Measurements from ENCODE around the gene PTPRK.

PTPRK gene

GRCh38 chr6:128427139-128427538 is 93.3 kb downstream of the PTPRK start:
- Histone ChIP-seq H3K36me3 (ENCODE audit: insufficient read depth, low read length) (no peaks in the 10 kb centered on the region), H3K9me3 (ENCODE audit: low read length) (no peaks in the 10 kb centered on the region), H3K27me3 (ENCODE audit: control insufficient read depth in 1 of 2, insufficient read depth in 2 of 2, low read length in 2 of 2) (no peaks in the 10 kb centered on the region), H3K9ac (ENCODE audit: low read length) (no peak overlapping the region), H3K4me1 (ENCODE audit: insufficient read depth, low read length) (peaks cover 15% of the 10 kb centered on the region), H3K4me3 (ENCODE audit: low read depth in 1 of 2, low read length in 2 of 2) (no peak overlapping the region), H3K27ac (ENCODE audit: low read depth, low read length) (no peak overlapping the region)

- H3K27ac ChIP-seq (ENCODE audit: low read depth, low read length) = no peak overlapping the region
Observed at GRCh38 chr6:128425856-128426255, 94.5 kb downstream of the PTPRK start.

GRCh38 chr6:128422871-128423270 is 97.5 kb downstream of the PTPRK start:
- Histone ChIP-seq H3K27me3 (ENCODE audit: control insufficient read depth in 1 of 2, insufficient read depth in 2 of 2, low read length in 2 of 2) (no peaks in the 10 kb centered on the region), H3K4me1 (ENCODE audit: insufficient read depth, low read length) (peaks cover 20% of the 10 kb centered on the region), H3K36me3 (ENCODE audit: insufficient read depth, low read length) (no peaks in the 10 kb centered on the region), H3K4me3 (ENCODE audit: low read depth in 1 of 2, low read length in 2 of 2) (no peak overlapping the region), H3K9ac (ENCODE audit: low read length) (no peak overlapping the region), H3K9me3 (ENCODE audit: low read length) (no peaks in the 10 kb centered on the region), H3K27ac (ENCODE audit: low read depth, low read length) (no peak overlapping the region)

More at GRCh38 chr6:128425856-128426255, 94.5 kb downstream of the PTPRK start:
- peaks cover 16% of the 10 kb centered on the region for H3K4me1 ChIP-seq (ENCODE audit: insufficient read depth, low read length)
- H3K9ac ChIP-seq (ENCODE audit: low read length) = no peak overlapping the region
- H3K9me3 ChIP-seq (ENCODE audit: low read length) = no peaks in the 10 kb centered on the region
- H3K27me3 ChIP-seq (ENCODE audit: control insufficient read depth in 1 of 2, insufficient read depth in 2 of 2, low read length in 2 of 2) = no peaks in the 10 kb centered on the region
- H3K4me3 ChIP-seq (ENCODE audit: low read depth in 1 of 2, low read length in 2 of 2) = no peak overlapping the region
- no peaks in the 10 kb centered on the region for H3K36me3 ChIP-seq (ENCODE audit: insufficient read depth, low read length)

GRCh38 chr6:128422200-128422599 is 98.2 kb downstream of the PTPRK start:
- H3K4me1 ChIP-seq (ENCODE audit: insufficient read depth, low read length) = peaks cover 26% of the 10 kb centered on the region
- no peak overlapping the region for H3K9ac ChIP-seq (ENCODE audit: low read length)
- H3K27ac ChIP-seq (ENCODE audit: low read depth, low read length) = no peak overlapping the region
- H3K27me3 ChIP-seq (ENCODE audit: control insufficient read depth in 1 of 2, insufficient read depth in 2 of 2, low read length in 2 of 2) = no peaks in the 10 kb centered on the region
- no peaks in the 10 kb centered on the region for H3K9me3 ChIP-seq (ENCODE audit: low read length)
- H3K4me3 ChIP-seq (ENCODE audit: low read depth in 1 of 2, low read length in 2 of 2) = no peak overlapping the region
- no peaks in the 10 kb centered on the region for H3K36me3 ChIP-seq (ENCODE audit: insufficient read depth, low read length)

GRCh38 chr6:128421788-128422187 is 98.6 kb downstream of the PTPRK start:
- H3K9me3 ChIP-seq (ENCODE audit: low read length) = no peaks in the 10 kb centered on the region
- no peaks in the 10 kb centered on the region for H3K36me3 ChIP-seq (ENCODE audit: insufficient read depth, low read length)
- no peak overlapping the region for H3K27ac ChIP-seq (ENCODE audit: low read depth, low read length)
- H3K4me3 ChIP-seq (ENCODE audit: low read depth in 1 of 2, low read length in 2 of 2) = no peak overlapping the region
- no peaks in the 10 kb centered on the region for H3K27me3 ChIP-seq (ENCODE audit: control insufficient read depth in 1 of 2, insufficient read depth in 2 of 2, low read length in 2 of 2)
- no peak overlapping the region for H3K9ac ChIP-seq (ENCODE audit: low read length)
- H3K4me1 ChIP-seq (ENCODE audit: insufficient read depth, low read length) = peaks cover 27% of the 10 kb centered on the region

GRCh38 chr6:128417698-128418097 is 102.7 kb downstream of the PTPRK start:
- Histone ChIP-seq H3K36me3 (ENCODE audit: insufficient read depth, low read length) (no peaks in the 10 kb centered on the region), H3K9me3 (ENCODE audit: low read length) (no peaks in the 10 kb centered on the region), H3K27ac (ENCODE audit: low read depth, low read length) (no peak overlapping the region), H3K27me3 (ENCODE audit: control insufficient read depth in 1 of 2, insufficient read depth in 2 of 2, low read length in 2 of 2) (no peaks in the 10 kb centered on the region), H3K4me3 (ENCODE audit: low read depth in 1 of 2, low read length in 2 of 2) (no peak overlapping the region), H3K4me1 (ENCODE audit: insufficient read depth, low read length) (peaks cover 17% of the 10 kb centered on the region), H3K9ac (ENCODE audit: low read length) (no peak overlapping the region)

- H3K4me1 ChIP-seq (ENCODE audit: insufficient read depth, low read length) = peaks cover 11% of the 10 kb centered on the region
- H3K9me3 ChIP-seq (ENCODE audit: low read length) = no peaks in the 10 kb centered on the region
- H3K27me3 ChIP-seq (ENCODE audit: control insufficient read depth in 1 of 2, insufficient read depth in 2 of 2, low read length in 2 of 2) = no peaks in the 10 kb centered on the region
- H3K9ac ChIP-seq (ENCODE audit: low read length) = no peak overlapping the region
- H3K27ac ChIP-seq (ENCODE audit: low read depth, low read length) = no peak overlapping the region
- no peak overlapping the region for H3K4me3 ChIP-seq (ENCODE audit: low read depth in 1 of 2, low read length in 2 of 2)
- H3K36me3 ChIP-seq (ENCODE audit: insufficient read depth, low read length) = no peaks in the 10 kb centered on the region
Observed at GRCh38 chr6:128415387-128415786, 105.0 kb downstream of the PTPRK start.

GRCh38 chr6:128414943-128415342 is 105.5 kb downstream of the PTPRK start:
- H3K4me1 ChIP-seq (ENCODE audit: insufficient read depth, low read length) = peaks cover 11% of the 10 kb centered on the region
- H3K9ac ChIP-seq (ENCODE audit: low read length) = no peak overlapping the region
- no peak overlapping the region for H3K27ac ChIP-seq (ENCODE audit: low read depth, low read length)
- no peaks in the 10 kb centered on the region for H3K9me3 ChIP-seq (ENCODE audit: low read length)
- no peak overlapping the region for H3K4me3 ChIP-seq (ENCODE audit: low read depth in 1 of 2, low read length in 2 of 2)
- no peaks in the 10 kb centered on the region for H3K27me3 ChIP-seq (ENCODE audit: control insufficient read depth in 1 of 2, insufficient read depth in 2 of 2, low read length in 2 of 2)
- H3K36me3 ChIP-seq (ENCODE audit: insufficient read depth, low read length) = no peaks in the 10 kb centered on the region

- no peaks in the 10 kb centered on the region for H3K27me3 ChIP-seq (ENCODE audit: control insufficient read depth in 1 of 2, insufficient read depth in 2 of 2, low read length in 2 of 2)
- peaks cover 11% of the 10 kb centered on the region for H3K4me1 ChIP-seq (ENCODE audit: insufficient read depth, low read length)
- no peak overlapping the region for H3K27ac ChIP-seq (ENCODE audit: low read depth, low read length)
- H3K36me3 ChIP-seq (ENCODE audit: insufficient read depth, low read length) = no peaks in the 10 kb centered on the region
- H3K4me3 ChIP-seq (ENCODE audit: low read depth in 1 of 2, low read length in 2 of 2) = no peak overlapping the region
- no peaks in the 10 kb centered on the region for H3K9me3 ChIP-seq (ENCODE audit: low read length)
- H3K9ac ChIP-seq (ENCODE audit: low read length) = no peak overlapping the region
Observed at GRCh38 chr6:128413291-128413690, 107.1 kb downstream of the PTPRK start.

- H3K4me3 ChIP-seq (ENCODE audit: low read depth in 1 of 2, low read length in 2 of 2) = no peak overlapping the region
- H3K27ac ChIP-seq (ENCODE audit: low read depth, low read length) = no peak overlapping the region
- H3K36me3 ChIP-seq (ENCODE audit: insufficient read depth, low read length) = no peaks in the 10 kb centered on the region
- peaks cover 5% of the 10 kb centered on the region for H3K4me1 ChIP-seq (ENCODE audit: insufficient read depth, low read length)
- no peaks in the 10 kb centered on the region for H3K9me3 ChIP-seq (ENCODE audit: low read length)
- no peak overlapping the region for H3K9ac ChIP-seq (ENCODE audit: low read length)
- no peaks in the 10 kb centered on the region for H3K27me3 ChIP-seq (ENCODE audit: control insufficient read depth in 1 of 2, insufficient read depth in 2 of 2, low read length in 2 of 2)
Observed at GRCh38 chr6:128412680-128413079, 107.7 kb downstream of the PTPRK start.

- H3K9ac ChIP-seq (ENCODE audit: low read length) = no peak overlapping the region
- H3K4me3 ChIP-seq (ENCODE audit: low read depth in 1 of 2, low read length in 2 of 2) = no peak overlapping the region
- H3K9me3 ChIP-seq (ENCODE audit: low read length) = no peaks in the 10 kb centered on the region
- H3K27me3 ChIP-seq (ENCODE audit: control insufficient read depth in 1 of 2, insufficient read depth in 2 of 2, low read length in 2 of 2) = no peaks in the 10 kb centered on the region
- no peaks in the 10 kb centered on the region for H3K36me3 ChIP-seq (ENCODE audit: insufficient read depth, low read length)
- H3K4me1 ChIP-seq (ENCODE audit: insufficient read depth, low read length) = no peaks in the 10 kb centered on the region
- H3K27ac ChIP-seq (ENCODE audit: low read depth, low read length) = no peak overlapping the region
Observed at GRCh38 chr6:128410584-128410983, 109.8 kb downstream of the PTPRK start.

- Histone ChIP-seq H3K36me3 (ENCODE audit: insufficient read depth, low read length) (no peaks in the 10 kb centered on the region), H3K9ac (ENCODE audit: low read length) (no peak overlapping the region), H3K9me3 (ENCODE audit: low read length) (no peaks in the 10 kb centered on the region), H3K4me1 (ENCODE audit: insufficient read depth, low read length) (no peaks in the 10 kb centered on the region), H3K27ac (ENCODE audit: low read depth, low read length) (no peak overlapping the region), H3K27me3 (ENCODE audit: control insufficient read depth in 1 of 2, insufficient read depth in 2 of 2, low read length in 2 of 2) (no peaks in the 10 kb centered on the region), H3K4me3 (ENCODE audit: low read depth in 1 of 2, low read length in 2 of 2) (no peak overlapping the region)
Observed at GRCh38 chr6:128409003-128409402, 111.4 kb downstream of the PTPRK start.
